Naive B cell (primary cell): ENCODE results near the gene IL6. TPM values are rescaled to one million over a fixed set of nuclear protein-coding genes. Genes with fewer than 3 reads are reported as not detected.
A peak's percentile ranks its signal among the peaks of the same experiment; 100 is the strongest.
"Not testable (repeated sequence)": the region's sequence is repeated elsewhere in the genome, so short reads cannot be mapped to it uniquely, and the experiment has no call there.

Experiments
- ATAC-seq, 2 donors: fragments of 150-1000 bp; cut with Tn5 transposase; 2 replicates each; pipeline ENCODE4 v1.10.0; 2021; ENCODE audit warnings: low read depth in 2 of 2, mild to moderate bottlenecking in 2 of 2, moderate library complexity in 2 of 2
- DNase-seq: peaks from one replicate; pipeline ENCODE4 v3.0.0; 2022
- H3K27ac Mint-ChIP-seq, 6 donors: one replicate each; pipeline ENCODE4 v1.8.0; 2020 to 2022; ENCODE audit warnings: mild to moderate bottlenecking in 6 of 6, mixed read lengths in 6 of 6, moderate library complexity in 5 of 6, inconsistent platforms in 2 of 6
- H3K27me3 Mint-ChIP-seq, 3 donors: one replicate each; pipeline ENCODE4 v1.8.0; 2021 to 2022; ENCODE audit warnings: mixed read lengths in 3 of 3, mild to moderate bottlenecking in 1 of 3
- H3K36me3 Mint-ChIP-seq, 2 donors: one replicate each; pipeline ENCODE4 v1.8.0; 2020 to 2022; ENCODE audit warnings: mixed read lengths in 2 of 2, inconsistent platforms in 1 of 2, mild to moderate bottlenecking in 1 of 2
- H3K4me1 Mint-ChIP-seq, 3 donors: one replicate each; pipeline ENCODE4 v1.8.0; 2020 to 2022; ENCODE audit warnings: mixed read lengths in 3 of 3, inconsistent platforms in 1 of 3, mild to moderate bottlenecking in 1 of 3, moderate library complexity in 1 of 3
- H3K4me3 Mint-ChIP-seq, 8 donors: one replicate each; pipeline ENCODE4 v1.8.0; 2020 to 2022; ENCODE audit warnings: mild to moderate bottlenecking in 8 of 8, mixed read lengths in 8 of 8, moderate library complexity in 8 of 8, inconsistent platforms in 2 of 8
- H3K9me3 Mint-ChIP-seq, 7 donors: one replicate each; pipeline ENCODE4 v1.8.0; 2020 to 2022; ENCODE audit warnings: mixed read lengths in 7 of 7, mild to moderate bottlenecking in 5 of 7, inconsistent platforms in 2 of 7, moderate library complexity in 1 of 7
- polyA plus RNA-seq, 6 donors: library from polyadenylated mRNA; unstranded; fragments of 300-500 nt; fragmentation: Illumina TruSeq; gene quantifications; one replicate each; pipeline ENCODE4 v1.2.3, GENCODE V29; 2021; ENCODE audit warnings: low read depth in 6 of 6

The IL6 gene
- polyA plus RNA-seq, 6 donors from 2014 or later, result 6.1 to 35.9 (median 9.4) TPM

GRCh38 chr7:22743014-22743413, 16.0 kb downstream of the IL6 start:
- H3K27ac Mint-ChIP-seq, result peak overlapping the region in 1 of 6 donors; percentile 51
- H3K9me3 Mint-ChIP-seq, result no peaks in the 10 kb centered on the region
- no peak overlapping the region for H3K4me3 Mint-ChIP-seq
- no peaks in the 10 kb centered on the region for H3K4me1 Mint-ChIP-seq
- H3K27me3 Mint-ChIP-seq, result peaks cover 0 to 12% (median 3%) of the 10 kb centered on the region in 3 donors
- DNase-seq (no peak), ATAC-seq (no peak)
- no peaks in the 10 kb centered on the region for H3K36me3 Mint-ChIP-seq

DNA sequence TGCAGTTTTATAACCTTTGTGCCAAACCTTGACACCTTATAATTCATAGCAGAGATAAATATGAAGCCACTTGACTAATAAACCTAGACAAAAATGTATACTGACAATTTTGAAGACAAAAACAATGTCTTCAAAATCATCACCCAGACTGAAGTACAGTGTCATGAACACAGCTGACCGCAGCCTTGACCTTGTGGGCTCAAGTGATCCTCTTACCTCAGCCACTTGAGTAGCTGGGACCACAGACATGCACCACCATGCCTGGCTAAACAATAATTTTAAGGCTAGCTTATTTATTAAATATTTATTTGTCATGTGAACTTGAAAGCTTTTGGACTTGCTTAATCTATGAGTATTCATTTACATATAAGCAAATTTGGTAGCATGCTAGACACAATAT, 24.3 kb downstream of the IL6 start:
- no peak for ATAC-seq
- Mint-ChIP-seq H3K9me3 (peaks cover 2 to 9% (median 7%) of the 10 kb centered on the region in 7 donors), H3K27me3 (peaks cover 15 to 31% (median 27%) of the 10 kb centered on the region in 3 donors)

DNA sequence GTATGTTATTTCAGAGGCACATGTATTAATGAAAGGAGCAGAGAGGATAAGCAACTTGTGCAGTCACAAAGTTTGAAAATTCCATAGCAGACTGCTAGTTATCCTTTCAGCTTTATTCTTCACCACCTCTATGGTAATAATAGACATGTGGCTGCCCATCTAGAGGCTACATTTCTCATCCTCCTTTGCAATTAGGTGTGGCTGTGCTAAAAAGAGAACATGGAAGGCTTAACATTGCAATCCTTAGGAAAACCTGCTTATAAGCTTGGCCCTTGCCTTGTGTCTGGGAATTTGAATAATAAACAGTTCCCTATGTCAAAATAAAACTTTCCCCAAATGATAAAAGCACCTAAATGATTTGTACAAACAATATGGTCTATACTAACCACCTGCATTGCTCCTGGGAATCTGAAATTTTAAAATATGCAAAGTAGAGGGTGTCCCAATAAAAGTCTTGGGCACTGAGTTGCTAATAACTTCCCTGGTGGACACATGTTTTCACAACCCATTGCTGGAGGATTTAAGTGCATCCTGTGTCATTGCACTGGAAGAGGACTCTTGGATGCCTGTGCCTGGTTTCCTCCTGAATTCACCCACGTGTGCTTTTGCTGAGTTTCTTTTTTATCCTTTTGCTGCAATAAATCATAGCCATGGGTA, 30.5 kb downstream of the IL6 start:
- Mint-ChIP-seq H3K4me1 (peaks cover 0 to 5% (median 0%) of the 10 kb centered on the region in 3 donors), H3K27me3 (peaks cover 38 to 57% (median 41%) of the 10 kb centered on the region in 3 donors), H3K27ac (no peak overlapping the region), H3K36me3 (peaks cover 9 to 23% of the 10 kb centered on the region in 2 donors), H3K9me3 (peaks cover 4 to 31% (median 21%) of the 10 kb centered on the region in 7 donors), H3K4me3 (no peak overlapping the region)
- no peak for DNase-seq
- ATAC-seq, result no peak

More for the DNA sequence above, 24.3 kb downstream of the IL6 start:
- Mint-ChIP-seq H3K4me1 (peaks cover 0 to 5% (median 0%) of the 10 kb centered on the region in 3 donors), H3K36me3 (peaks cover 0 to 11% of the 10 kb centered on the region in 2 donors), H3K4me3 (no peak overlapping the region), H3K27ac (no peak overlapping the region)
- DNase-seq, result no peak

- H3K4me1 Mint-ChIP-seq, result no peaks in the 10 kb centered on the region
- H3K36me3 Mint-ChIP-seq, result peaks cover 9 to 23% of the 10 kb centered on the region in 2 donors
- no peak overlapping the region for H3K27ac Mint-ChIP-seq
- ATAC-seq, result no peak
- peaks cover 36 to 52% (median 38%) of the 10 kb centered on the region in 3 donors for H3K27me3 Mint-ChIP-seq
- H3K4me3 Mint-ChIP-seq, result no peak overlapping the region
- peaks cover 4 to 31% (median 21%) of the 10 kb centered on the region in 7 donors for H3K9me3 Mint-ChIP-seq
- DNase-seq, result no peak
Measured at GRCh38 chr7:22758576-22758975, 31.6 kb downstream of the IL6 start.

DNA sequence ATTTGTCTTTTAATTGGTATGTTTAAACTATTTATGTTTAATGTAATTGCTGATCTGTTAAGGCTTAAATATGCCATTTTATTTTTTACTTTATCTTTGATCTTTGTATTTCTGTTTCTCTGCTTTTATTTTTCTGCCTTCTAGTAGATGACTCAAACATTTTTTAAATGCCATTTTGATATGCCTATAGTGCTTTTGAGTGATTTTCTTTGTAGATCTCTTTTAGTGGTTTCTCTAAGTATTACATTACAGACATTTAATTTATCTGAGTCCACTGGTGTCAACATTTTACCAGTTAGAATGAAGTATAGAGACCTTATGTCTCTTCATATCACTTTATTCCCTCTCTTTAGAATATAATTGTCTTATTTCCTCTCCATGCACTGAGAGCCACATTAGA, 32.7 kb downstream of the IL6 start:
- H3K4me3 Mint-ChIP-seq, result no peak overlapping the region
- no peak for ATAC-seq
- peaks cover 9 to 14% of the 10 kb centered on the region in 2 donors for H3K36me3 Mint-ChIP-seq

GRCh38 chr7:22762866-22763265, 35.9 kb downstream of the IL6 start:
- H3K4me3 Mint-ChIP-seq, result no peak overlapping the region
- H3K27me3 Mint-ChIP-seq, result peaks cover 9 to 25% (median 18%) of the 10 kb centered on the region in 3 donors

More for the DNA sequence above, 32.7 kb downstream of the IL6 start:
- Mint-ChIP-seq H3K27ac (no peak overlapping the region), H3K27me3 (peaks cover 26 to 41% (median 34%) of the 10 kb centered on the region in 3 donors), H3K4me1 (peaks cover 0 to 3% (median under 1%) of the 10 kb centered on the region in 3 donors), H3K9me3 (peaks cover 0 to 25% (median 14%) of the 10 kb centered on the region in 7 donors)
- no peak for DNase-seq

DNA sequence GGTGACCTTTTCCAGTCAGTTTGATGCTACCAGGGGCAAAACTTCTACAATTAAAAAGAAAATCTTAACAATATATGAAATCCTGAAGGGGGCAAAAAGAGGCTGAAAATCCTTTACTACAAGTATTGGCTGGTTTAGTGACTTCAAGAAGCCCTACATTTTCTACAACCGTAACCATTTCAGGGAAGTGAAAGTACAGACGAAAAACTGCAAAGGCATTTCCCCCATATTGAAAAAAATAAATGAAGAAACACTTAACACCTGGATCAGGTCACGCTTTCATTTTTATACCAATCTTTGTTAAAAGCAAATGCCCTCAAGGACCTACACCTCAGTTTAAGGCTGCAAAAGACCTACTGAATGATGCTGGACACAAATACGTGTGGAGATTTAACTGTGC, 38.6 kb downstream of the IL6 start:
- ATAC-seq, result peak; percentile 97
- Mint-ChIP-seq H3K36me3 (peaks cover 0 to under 1% of the 10 kb centered on the region in 2 donors), H3K27ac (peak overlapping the region in 2 of 6 donors; percentile 24 to 32), H3K27me3 (peaks cover 0 to 12% (median 3%) of the 10 kb centered on the region in 3 donors), H3K9me3 (peaks cover 0 to 10% (median 3%) of the 10 kb centered on the region in 7 donors), H3K4me3 (no peak overlapping the region), H3K4me1 (peaks cover 10 to 17% (median 14%) of the 10 kb centered on the region in 3 donors)
- DNase-seq, result peak; percentile 59

More at GRCh38 chr7:22762866-22763265, 35.9 kb downstream of the IL6 start:
- DNase-seq (no peak), ATAC-seq (no peak)
- peaks cover 10 to 17% (median 14%) of the 10 kb centered on the region in 3 donors for H3K4me1 Mint-ChIP-seq
- no peak overlapping the region for H3K27ac Mint-ChIP-seq
- H3K36me3 Mint-ChIP-seq, result peaks cover 9 to 12% of the 10 kb centered on the region in 2 donors
- peaks cover 0 to 23% (median 12%) of the 10 kb centered on the region in 7 donors for H3K9me3 Mint-ChIP-seq

GRCh38 chr7:22771194-22771871, 44.3 kb downstream of the IL6 start:
- H3K36me3 Mint-ChIP-seq, result no peaks in the 10 kb centered on the region
- H3K4me3 Mint-ChIP-seq, result peak overlapping the region in 1 of 8 donors; percentile 31
- ATAC-seq (no peak), DNase-seq (no peak)
- H3K27me3 Mint-ChIP-seq, result peaks cover 12 to 23% (median 13%) of the 10 kb centered on the region in 3 donors
- peaks cover 0 to under 1% (median under 1%) of the 10 kb centered on the region in 3 donors for H3K4me1 Mint-ChIP-seq
- peak overlapping the region in 1 of 6 donors; percentile 49 for H3K27ac Mint-ChIP-seq
- no peaks in the 10 kb centered on the region for H3K9me3 Mint-ChIP-seq

DNA sequence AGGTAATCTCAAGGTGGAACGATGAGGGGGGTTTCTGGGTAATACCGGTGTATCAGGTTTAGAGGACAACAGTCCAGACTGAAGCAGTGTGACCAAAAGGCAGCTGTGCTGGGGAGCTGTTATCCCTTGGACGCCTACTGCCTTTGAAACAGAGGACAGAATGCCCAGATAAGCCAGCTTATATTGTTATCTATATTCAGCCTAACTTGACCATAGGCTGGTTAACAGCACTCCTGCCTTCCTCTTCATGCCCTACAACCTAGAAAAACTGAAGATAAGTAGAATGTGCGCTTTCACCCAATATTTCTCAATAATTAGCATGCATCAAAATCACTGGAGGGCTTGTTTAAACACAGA, 44.9 kb downstream of the IL6 start:
- ATAC-seq (no peak), DNase-seq (no peak)
- no peaks in the 10 kb centered on the region for H3K9me3 Mint-ChIP-seq
- H3K27me3 Mint-ChIP-seq, result peaks cover 12 to 25% (median 13%) of the 10 kb centered on the region in 3 donors
- H3K4me1 Mint-ChIP-seq, result no peaks in the 10 kb centered on the region
- H3K36me3 Mint-ChIP-seq, result no peaks in the 10 kb centered on the region
- no peak overlapping the region for H3K27ac Mint-ChIP-seq
- H3K4me3 Mint-ChIP-seq, result no peak overlapping the region

- Mint-ChIP-seq H3K4me3 (no peak overlapping the region), H3K4me1 (no peaks in the 10 kb centered on the region), H3K27ac (no peak overlapping the region), H3K36me3 (no peaks in the 10 kb centered on the region), H3K9me3 (no peaks in the 10 kb centered on the region), H3K27me3 (peaks cover 12 to 26% (median 13%) of the 10 kb centered on the region in 3 donors)
- DNase-seq, result no peak
- ATAC-seq, result no peak
Measured at GRCh38 chr7:22772885-22773284, 45.9 kb downstream of the IL6 start.

DNA sequence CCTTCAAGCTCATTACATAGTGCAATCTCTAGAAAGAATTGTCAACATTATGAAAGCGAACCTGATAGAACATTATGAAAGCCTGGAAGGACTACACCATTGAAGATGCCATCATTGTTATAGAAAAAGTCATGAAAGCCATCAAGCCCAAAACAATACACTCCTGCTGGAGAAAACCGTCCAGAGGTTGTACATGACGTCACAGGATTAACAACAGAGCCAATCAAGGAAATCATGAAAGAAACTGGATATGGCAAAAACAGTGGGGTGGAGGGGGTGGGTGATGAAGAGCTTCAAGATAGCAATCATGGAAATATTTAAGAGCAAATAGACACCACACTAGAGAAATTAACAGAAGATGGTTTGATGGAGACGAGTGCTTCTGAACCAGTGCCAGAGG, 50.0 kb downstream of the IL6 start:
- no peak for ATAC-seq
- no peaks in the 10 kb centered on the region for H3K4me1 Mint-ChIP-seq

DNA sequence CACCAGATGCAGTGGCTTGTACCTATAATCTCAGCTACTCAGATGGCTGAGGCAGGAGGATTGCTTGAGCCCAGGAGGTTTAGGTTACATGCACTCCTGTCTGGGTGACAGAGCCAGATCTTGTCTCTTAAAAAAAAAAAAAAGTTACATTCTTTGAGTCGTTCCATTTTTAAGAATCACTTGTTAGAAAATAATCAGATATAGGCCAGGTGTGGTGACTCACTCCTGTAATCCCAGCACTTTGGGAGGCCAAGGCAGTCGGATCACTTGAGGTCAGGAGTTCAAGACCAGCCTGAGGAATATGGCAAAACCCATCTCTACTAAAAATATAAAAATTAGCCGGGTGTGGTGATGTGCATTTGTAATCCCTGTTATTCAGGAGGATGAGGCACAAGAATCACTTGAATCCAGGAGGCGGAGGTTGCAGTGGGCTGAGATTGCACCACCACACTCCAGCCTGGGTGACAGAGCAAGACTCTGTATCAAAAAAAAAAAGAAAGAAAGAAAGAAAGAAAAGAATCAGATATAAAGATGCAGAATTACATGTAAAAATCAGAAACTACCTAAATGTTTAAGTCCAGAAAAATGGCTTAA, 52.8 kb downstream of the IL6 start:
- not testable (repeated sequence) for H3K36me3 Mint-ChIP-seq

More for the DNA sequence above, 50.0 kb downstream of the IL6 start:
- no peaks in the 10 kb centered on the region for H3K36me3 Mint-ChIP-seq
- H3K4me3 Mint-ChIP-seq, result no peak overlapping the region
- H3K27ac Mint-ChIP-seq, result no peak overlapping the region
- H3K9me3 Mint-ChIP-seq, result no peaks in the 10 kb centered on the region
- no peak for DNase-seq
- H3K27me3 Mint-ChIP-seq, result peaks cover under 1 to 9% (median 7%) of the 10 kb centered on the region in 3 donors

GRCh38 chr7:22781230-22781711, 54.3 kb downstream of the IL6 start:
- H3K4me3 Mint-ChIP-seq, result no peak overlapping the region
- H3K4me1 Mint-ChIP-seq, result peaks cover 0 to 7% (median 0%) of the 10 kb centered on the region in 3 donors
- H3K9me3 Mint-ChIP-seq, result no peaks in the 10 kb centered on the region
- H3K36me3 Mint-ChIP-seq, result no peaks in the 10 kb centered on the region
- no peak overlapping the region for H3K27ac Mint-ChIP-seq
- H3K27me3 Mint-ChIP-seq, result peaks cover 0 to 9% (median 4%) of the 10 kb centered on the region in 3 donors
- ATAC-seq (no peak), DNase-seq (no peak)

More for the DNA sequence above, 52.8 kb downstream of the IL6 start:
- peaks cover 0 to 10% (median 7%) of the 10 kb centered on the region in 3 donors for H3K27me3 Mint-ChIP-seq
- H3K9me3 Mint-ChIP-seq, H3K4me1 Mint-ChIP-seq, ATAC-seq, H3K4me3 Mint-ChIP-seq, DNase-seq: not testable (repeated sequence)
- H3K27ac Mint-ChIP-seq, result peak overlapping the region in 1 of 6 donors; percentile 49
